ENCODE measurements around the gene SMAD2. TPM values are rescaled to one million over a fixed set of nuclear protein-coding genes. Genes with fewer than 3 reads are reported as not detected.

Gene SMAD2
- total RNA-seq, 1 donor from 2014 or later: 144 TPM

DNA sequence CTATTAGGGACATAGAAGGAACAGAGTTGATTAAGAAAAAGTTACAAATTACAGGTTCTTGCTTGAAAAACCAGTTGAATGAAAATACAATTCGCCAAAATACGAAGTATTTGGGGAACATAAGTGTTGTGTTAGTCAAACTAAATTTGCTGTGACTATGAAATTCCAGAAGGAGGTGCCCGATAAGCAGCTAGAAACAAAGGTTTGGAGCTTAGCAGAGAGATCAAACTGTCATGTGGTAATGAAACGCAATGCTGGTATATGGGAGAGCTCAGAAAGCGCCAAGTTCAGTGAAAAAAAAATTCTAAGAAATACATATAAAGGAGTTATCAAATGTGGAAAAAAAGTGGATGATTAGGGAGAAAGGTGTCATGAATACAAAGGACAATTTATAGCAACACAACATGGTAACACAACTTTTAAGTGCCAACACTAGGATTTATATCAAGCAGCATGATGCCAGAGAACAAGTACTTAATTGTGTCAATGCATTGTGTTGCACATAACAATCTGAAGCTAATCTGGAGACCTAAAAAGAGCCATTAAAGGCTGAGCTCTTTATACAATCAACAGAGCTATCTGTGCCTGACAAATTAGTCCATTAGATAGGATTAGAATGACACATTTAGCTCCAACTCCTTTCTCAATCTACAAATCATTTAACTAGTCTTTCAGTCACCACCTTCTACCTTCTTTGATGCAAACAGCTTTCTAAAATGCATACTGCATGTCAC, 31.2 kb downstream of the SMAD2 start:
- Histone ChIP-seq H3K27ac (ENCODE audit: low read depth, low read length) (no peak overlapping the region), H2AFZ (ENCODE audit: low read depth, low read length) (no peak overlapping the region), H3K27me3 (ENCODE audit: insufficient read depth, low read length) (no peaks in the 10 kb centered on the region), H3K4me2 (ENCODE audit: low read length) (no peak overlapping the region), H4K20me1 (ENCODE audit: insufficient read depth, low read length) (peaks cover 84% of the 10 kb centered on the region), H3K9me3 (ENCODE audit: insufficient read depth, low read depth, low read length) (no peaks in the 10 kb centered on the region), H3K36me3 (ENCODE audit: insufficient read depth, low read length) (peaks cover 3% of the 10 kb centered on the region), H3K4me1 (ENCODE audit: insufficient read depth, low read length) (peaks cover under 1% of the 10 kb centered on the region), H3K9ac (ENCODE audit: low read length) (no peak overlapping the region), H3K79me2 (ENCODE audit: insufficient read depth, low read length) (peaks cover 99% of the 10 kb centered on the region), H3K4me3 (ENCODE audit: insufficient read depth, low read depth, low read length) (no peak overlapping the region)
- peak overlapping the region; percentile 40 for H3K4me3 Mint-ChIP-seq (ENCODE audit: unreplicated experiment)
- no peak for TF ChIP-seq EZH2 (IDR thresholded peaks at IDR 0.05; ENCODE audit: insufficient read depth, low read length)
- TF ChIP-seq, protein P1, sequence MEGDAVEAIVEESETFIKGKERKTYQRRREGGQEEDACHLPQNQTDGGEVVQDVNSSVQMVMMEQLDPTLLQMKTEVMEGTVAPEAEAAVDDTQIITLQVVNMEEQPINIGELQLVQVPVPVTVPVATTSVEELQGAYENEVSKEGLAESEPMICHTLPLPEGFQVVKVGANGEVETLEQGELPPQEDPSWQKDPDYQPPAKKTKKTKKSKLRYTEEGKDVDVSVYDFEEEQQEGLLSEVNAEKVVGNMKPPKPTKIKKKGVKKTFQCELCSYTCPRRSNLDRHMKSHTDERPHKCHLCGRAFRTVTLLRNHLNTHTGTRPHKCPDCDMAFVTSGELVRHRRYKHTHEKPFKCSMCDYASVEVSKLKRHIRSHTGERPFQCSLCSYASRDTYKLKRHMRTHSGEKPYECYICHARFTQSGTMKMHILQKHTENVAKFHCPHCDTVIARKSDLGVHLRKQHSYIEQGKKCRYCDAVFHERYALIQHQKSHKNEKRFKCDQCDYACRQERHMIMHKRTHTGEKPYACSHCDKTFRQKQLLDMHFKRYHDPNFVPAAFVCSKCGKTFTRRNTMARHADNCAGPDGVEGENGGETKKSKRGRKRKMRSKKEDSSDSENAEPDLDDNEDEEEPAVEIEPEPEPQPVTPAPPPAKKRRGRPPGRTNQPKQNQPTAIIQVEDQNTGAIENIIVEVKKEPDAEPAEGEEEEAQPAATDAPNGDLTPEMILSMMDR (IDR thresholded peaks at IDR 0.05; ENCODE audit: insufficient read depth, low read depth, low read length): no peak
- H3K4me1 Mint-ChIP-seq (ENCODE audit: low read depth, unreplicated experiment): peaks cover 45% of the 10 kb centered on the region
- DNase-seq (ENCODE audit: low read depth) (no peak), FAIRE-seq (no peak)
- no peak overlapping the region for H3K27ac Mint-ChIP-seq (ENCODE audit: unreplicated experiment)
- peaks cover 3% of the 10 kb centered on the region for H3K9me3 Mint-ChIP-seq (ENCODE audit: unreplicated experiment)
- peaks cover 6% of the 10 kb centered on the region for H3K36me3 Mint-ChIP-seq (ENCODE audit: low read depth, unreplicated experiment)
- no peaks in the 10 kb centered on the region for H3K27me3 Mint-ChIP-seq (ENCODE audit: low read depth, unreplicated experiment)

DNA sequence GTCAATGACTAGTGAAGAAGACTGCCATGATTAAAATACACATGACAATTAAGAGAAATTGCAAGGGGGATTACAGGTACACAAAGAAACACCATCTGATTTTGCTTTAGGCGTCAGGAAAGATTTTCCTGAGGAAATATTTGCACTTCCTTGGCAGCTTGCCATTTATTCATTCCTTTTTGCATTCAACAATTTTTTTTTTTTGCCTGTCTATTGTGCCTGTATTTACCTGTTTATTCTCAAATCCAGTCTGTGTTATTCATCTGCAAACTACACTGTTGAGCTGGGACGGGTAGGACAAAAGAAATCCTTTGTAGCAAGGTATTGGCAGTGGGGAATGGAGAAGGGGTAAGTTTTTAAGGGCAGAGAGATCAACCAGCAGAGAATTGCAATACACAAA, 31.8 kb downstream of the SMAD2 start:
- Histone ChIP-seq H3K27ac (ENCODE audit: low read depth, low read length) (no peak overlapping the region), H3K36me3 (ENCODE audit: insufficient read depth, low read length) (peaks cover 3% of the 10 kb centered on the region), H3K4me1 (ENCODE audit: insufficient read depth, low read length) (peaks cover 5% of the 10 kb centered on the region), H3K9me3 (ENCODE audit: insufficient read depth, low read depth, low read length) (no peaks in the 10 kb centered on the region), H3K27me3 (ENCODE audit: insufficient read depth, low read length) (no peaks in the 10 kb centered on the region), H3K9ac (ENCODE audit: low read length) (no peak overlapping the region), H4K20me1 (ENCODE audit: insufficient read depth, low read length) (peaks cover 84% of the 10 kb centered on the region), H3K4me2 (ENCODE audit: low read length) (no peak overlapping the region), H2AFZ (ENCODE audit: low read depth, low read length) (no peak overlapping the region), H3K79me2 (ENCODE audit: insufficient read depth, low read length) (peaks cover 99% of the 10 kb centered on the region), H3K4me3 (ENCODE audit: insufficient read depth, low read depth, low read length) (no peak overlapping the region)
- H3K4me3 Mint-ChIP-seq (ENCODE audit: unreplicated experiment): no peak overlapping the region
- H3K9me3 Mint-ChIP-seq (ENCODE audit: unreplicated experiment): peaks cover 3% of the 10 kb centered on the region
- H3K36me3 Mint-ChIP-seq (ENCODE audit: low read depth, unreplicated experiment): peaks cover 8% of the 10 kb centered on the region
- H3K27me3 Mint-ChIP-seq (ENCODE audit: low read depth, unreplicated experiment): no peaks in the 10 kb centered on the region
- TF ChIP-seq EZH2 (IDR thresholded peaks at IDR 0.05; ENCODE audit: insufficient read depth, low read length): no peak
- TF ChIP-seq, protein P1 (IDR thresholded peaks at IDR 0.05; ENCODE audit: insufficient read depth, low read depth, low read length): no peak
- peaks cover 46% of the 10 kb centered on the region for H3K4me1 Mint-ChIP-seq (ENCODE audit: low read depth, unreplicated experiment)
- no peak for FAIRE-seq
- no peak overlapping the region for H3K27ac Mint-ChIP-seq (ENCODE audit: unreplicated experiment)
- DNase-seq (ENCODE audit: low read depth): no peak

DNA sequence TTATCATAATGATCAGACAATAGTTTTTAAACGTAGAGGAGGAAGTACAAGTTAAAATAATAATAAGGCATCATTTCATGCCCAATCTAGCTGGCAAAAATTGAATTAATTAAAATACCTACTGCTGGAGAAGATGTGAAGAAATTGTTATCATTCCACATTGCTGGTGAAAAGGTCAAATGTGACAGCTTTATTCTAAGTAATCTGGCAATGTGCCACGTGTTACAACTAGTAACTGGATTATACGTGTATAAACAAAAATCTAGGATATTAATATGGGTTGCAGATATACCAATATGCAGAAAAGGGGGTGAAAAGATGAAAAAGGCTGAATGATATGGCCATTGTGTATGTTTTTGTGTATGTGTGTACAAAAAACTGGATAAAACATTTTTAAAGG, 32.4 kb downstream of the SMAD2 start:
- Histone ChIP-seq H3K9me3 (ENCODE audit: insufficient read depth, low read depth, low read length) (no peaks in the 10 kb centered on the region), H3K27me3 (ENCODE audit: insufficient read depth, low read length) (no peaks in the 10 kb centered on the region), H3K4me3 (ENCODE audit: insufficient read depth, low read depth, low read length) (no peak overlapping the region), H3K36me3 (ENCODE audit: insufficient read depth, low read length) (peaks cover 3% of the 10 kb centered on the region), H2AFZ (ENCODE audit: low read depth, low read length) (no peak overlapping the region), H3K4me2 (ENCODE audit: low read length) (no peak overlapping the region), H4K20me1 (ENCODE audit: insufficient read depth, low read length) (peaks cover 84% of the 10 kb centered on the region), H3K79me2 (ENCODE audit: insufficient read depth, low read length) (peaks cover 98% of the 10 kb centered on the region), H3K9ac (ENCODE audit: low read length) (no peak overlapping the region), H3K4me1 (ENCODE audit: insufficient read depth, low read length) (peaks cover 5% of the 10 kb centered on the region), H3K27ac (ENCODE audit: low read depth, low read length) (no peak overlapping the region)
- H3K4me1 Mint-ChIP-seq (ENCODE audit: low read depth, unreplicated experiment): peaks cover 45% of the 10 kb centered on the region
- H3K27me3 Mint-ChIP-seq (ENCODE audit: low read depth, unreplicated experiment): no peaks in the 10 kb centered on the region
- peaks cover 9% of the 10 kb centered on the region for H3K36me3 Mint-ChIP-seq (ENCODE audit: low read depth, unreplicated experiment)
- H3K9me3 Mint-ChIP-seq (ENCODE audit: unreplicated experiment): peaks cover 3% of the 10 kb centered on the region
- no peak overlapping the region for H3K27ac Mint-ChIP-seq (ENCODE audit: unreplicated experiment)
- DNase-seq (ENCODE audit: low read depth) (no peak), FAIRE-seq (no peak)
- TF ChIP-seq, protein P1 (IDR thresholded peaks at IDR 0.05; ENCODE audit: insufficient read depth, low read depth, low read length): no peak
- TF ChIP-seq EZH2 (IDR thresholded peaks at IDR 0.05; ENCODE audit: insufficient read depth, low read length): no peak
- no peak overlapping the region for H3K4me3 Mint-ChIP-seq (ENCODE audit: unreplicated experiment)

Measured in astrocyte (in vitro differentiated cells and primary cell).